ENCODE measurements around the gene CDCP1. TPM values are rescaled to one million over a fixed set of nuclear protein-coding genes. Genes with fewer than 3 reads are reported as not detected.
A peak's percentile ranks its signal among the peaks of the same experiment; 100 is the strongest.

CDCP1 gene, protein sequence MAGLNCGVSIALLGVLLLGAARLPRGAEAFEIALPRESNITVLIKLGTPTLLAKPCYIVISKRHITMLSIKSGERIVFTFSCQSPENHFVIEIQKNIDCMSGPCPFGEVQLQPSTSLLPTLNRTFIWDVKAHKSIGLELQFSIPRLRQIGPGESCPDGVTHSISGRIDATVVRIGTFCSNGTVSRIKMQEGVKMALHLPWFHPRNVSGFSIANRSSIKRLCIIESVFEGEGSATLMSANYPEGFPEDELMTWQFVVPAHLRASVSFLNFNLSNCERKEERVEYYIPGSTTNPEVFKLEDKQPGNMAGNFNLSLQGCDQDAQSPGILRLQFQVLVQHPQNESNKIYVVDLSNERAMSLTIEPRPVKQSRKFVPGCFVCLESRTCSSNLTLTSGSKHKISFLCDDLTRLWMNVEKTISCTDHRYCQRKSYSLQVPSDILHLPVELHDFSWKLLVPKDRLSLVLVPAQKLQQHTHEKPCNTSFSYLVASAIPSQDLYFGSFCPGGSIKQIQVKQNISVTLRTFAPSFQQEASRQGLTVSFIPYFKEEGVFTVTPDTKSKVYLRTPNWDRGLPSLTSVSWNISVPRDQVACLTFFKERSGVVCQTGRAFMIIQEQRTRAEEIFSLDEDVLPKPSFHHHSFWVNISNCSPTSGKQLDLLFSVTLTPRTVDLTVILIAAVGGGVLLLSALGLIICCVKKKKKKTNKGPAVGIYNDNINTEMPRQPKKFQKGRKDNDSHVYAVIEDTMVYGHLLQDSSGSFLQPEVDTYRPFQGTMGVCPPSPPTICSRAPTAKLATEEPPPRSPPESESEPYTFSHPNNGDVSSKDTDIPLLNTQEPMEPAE
- 10 to 100 TPM; 41.6 to 64.6 (median 53.4) TPM for total RNA-seq

DNA sequence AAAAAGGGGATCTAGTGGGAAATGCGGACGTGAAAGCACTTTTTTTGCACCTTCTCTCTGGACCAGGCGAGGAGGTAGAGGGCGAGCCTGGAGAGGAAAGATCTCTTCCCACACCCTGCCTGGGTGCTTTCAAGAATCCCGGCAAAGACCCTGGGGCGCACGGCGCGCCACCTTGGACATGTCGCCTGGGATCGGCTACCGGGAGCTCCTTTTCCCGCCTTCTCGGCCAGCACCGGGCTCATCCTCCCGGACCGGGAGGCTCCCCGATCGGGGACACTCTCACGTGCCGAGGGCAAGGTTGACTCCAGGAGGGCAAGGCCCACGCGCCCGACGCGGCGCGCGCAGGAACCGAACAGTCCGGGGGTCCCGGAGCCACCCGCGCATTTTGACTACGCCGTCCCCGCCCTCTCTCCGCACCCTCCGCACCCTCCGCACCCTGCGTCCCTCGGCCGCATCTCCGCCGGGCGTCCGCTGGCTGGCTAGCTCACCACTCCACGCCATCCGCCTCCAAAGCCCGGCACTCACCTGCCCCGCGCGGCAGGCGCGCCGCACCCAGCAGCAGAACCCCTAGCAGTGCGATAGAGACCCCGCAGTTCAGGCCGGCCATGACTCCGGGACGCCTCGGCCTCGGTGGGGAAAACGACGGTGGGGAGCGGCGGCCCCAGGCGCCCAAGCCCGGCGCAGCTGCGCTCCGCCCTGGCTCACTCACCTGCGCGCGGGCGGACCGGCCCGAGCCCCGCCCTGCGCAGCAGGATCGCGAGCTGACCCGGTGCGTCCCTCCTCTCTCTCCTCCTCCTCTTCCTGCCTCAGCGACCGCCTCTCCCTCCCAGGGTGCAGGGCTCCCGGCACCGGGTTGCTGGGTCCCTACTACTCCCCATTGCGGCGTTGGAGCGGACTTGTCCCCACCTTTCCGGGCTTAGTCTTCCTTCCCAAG is at the start of gene CDCP1:
TSS of gene CDCP1 (minus strand) at position 698 of the 934 bp plus-strand sequence. CDS start at position 607, 91 bp downstream.
- H3K27ac ChIP-seq: peak within 1 kb of the TSS; percentile 76 to 90 (median 88)
- H3K9me3 ChIP-seq: peaks cover 3 to 5% of the 10 kb centered on the region in 2 donors
- 0 to 5% methylated on average over 16 to 92 of the region's 92 CpGs for WGBS, 2 donors (ENCODE audit: low coverage in 1 of 2)
- TF ChIP-seq POLR2AphosphoS5 (IDR thresholded peaks at IDR 0.05): peak; percentile 49 to 89 (median 86)
- no peak for TF ChIP-seq EP300 (IDR thresholded peaks at IDR 0.05; ENCODE audit: low read depth)
- TF ChIP-seq POLR2A (IDR thresholded peaks at IDR 0.05): peak; percentile 90
- TF ChIP-seq CTCF (IDR thresholded peaks at IDR 0.05): no peak
- intact Hi-C loops (cut with DNase I; ENCODE audit: low total_unique reads): no loop called here
- peak within 1 kb of the TSS; percentile 35 to 65 (median 59) for H3K4me3 ChIP-seq
- peak; percentile 78 for DNase-seq
- H3K4me1 ChIP-seq: peaks cover 1 to 34% (median 16%) of the 10 kb centered on the region in 4 donors
- in situ Hi-C loops (cut with MboI; ENCODE audit: low pct_ligation_motif_present in 1 of 4, low pct_unique_long_range_greater_than_20kb in 1 of 4, low sequenced_read_pairs in 3 of 4): no loop called here
- no peaks in the 10 kb centered on the region for H3K36me3 ChIP-seq
- H3K27me3 ChIP-seq: peaks cover 18% of the 10 kb centered on the region

- Histone ChIP-seq H3K27ac (peak overlapping the region in 1 of 4 donors; percentile 27), H3K36me3 (no peaks in the 10 kb centered on the region), H3K27me3 (no peaks in the 10 kb centered on the region), H3K4me1 (peaks cover 0 to 24% (median 9%) of the 10 kb centered on the region in 4 donors), H3K9me3 (no peaks in the 10 kb centered on the region), H3K4me3 (no peak overlapping the region)
- no peak for DNase-seq
- intact Hi-C loops (cut with DNase I; ENCODE audit: low total_unique reads) (no loop called here), in situ Hi-C loops (cut with MboI; ENCODE audit: low pct_ligation_motif_present in 1 of 4, low pct_unique_long_range_greater_than_20kb in 1 of 4, low sequenced_read_pairs in 3 of 4) (no loop called here)
- no peak for TF ChIP-seq EP300 (IDR thresholded peaks at IDR 0.05; ENCODE audit: low read depth)
- TF ChIP-seq POLR2A (IDR thresholded peaks at IDR 0.05): no peak
- no peak for TF ChIP-seq CTCF (IDR thresholded peaks at IDR 0.05)
- TF ChIP-seq POLR2AphosphoS5 (IDR thresholded peaks at IDR 0.05): no peak
- 52 to 72% methylated on average over 3 to 5 of the region's 5 CpGs for WGBS, 2 donors (ENCODE audit: low coverage in 1 of 2)
Observed at GRCh38 chr3:45194791-45195190, 48.6 kb upstream of the CDCP1 start.

GRCh38 chr3:45191924-45192417 is 45.8 kb upstream of the CDCP1 start:
- Histone ChIP-seq H3K27me3 (no peaks in the 10 kb centered on the region), H3K9me3 (no peaks in the 10 kb centered on the region), H3K4me1 (peaks cover 0 to 32% (median 11%) of the 10 kb centered on the region in 4 donors), H3K27ac (peak overlapping the region in 1 of 4 donors; percentile 3), H3K4me3 (no peak overlapping the region), H3K36me3 (no peaks in the 10 kb centered on the region)
- intact Hi-C loops (cut with DNase I; ENCODE audit: low total_unique reads): no loop called here
- no peak for TF ChIP-seq EP300 (IDR thresholded peaks at IDR 0.05; ENCODE audit: low read depth)
- no peak for TF ChIP-seq POLR2A (IDR thresholded peaks at IDR 0.05)
- TF ChIP-seq CTCF (IDR thresholded peaks at IDR 0.05): no peak
- TF ChIP-seq POLR2AphosphoS5 (IDR thresholded peaks at IDR 0.05): no peak
- no peak for DNase-seq
- in situ Hi-C loops (cut with MboI; ENCODE audit: low pct_ligation_motif_present in 1 of 4, low pct_unique_long_range_greater_than_20kb in 1 of 4, low sequenced_read_pairs in 3 of 4): no loop called here
- WGBS, 2 donors (ENCODE audit: low coverage in 1 of 2): 33 to 56% methylated on average over 1 to 3 of the region's 3 CpGs

All from transverse colon (tissue), 4 donors.